PC-3 (cell line): ENCODE measurements around the gene PXK. TPM values are rescaled to one million over a fixed set of nuclear protein-coding genes. Genes with fewer than 3 reads are reported as not detected.

ENCODE experiments used
- ATAC-seq: fragments of 200-7000 bp; cut with Tn5 transposase; 2 replicates; pipeline ENCODE4 v1.9.1; 2020; ENCODE audit warnings: mild to moderate bottlenecking, moderate library complexity
- BruUV-seq: library from RNA; stranded (reverse); fragments of 400-500 nt; replicated peaks from 2 replicates; lab custom pipeline; 2021; lab: Mats Ljungman, UMichigan
- CTCF ChIA-PET: fragments of 300-600 bp; sonication (Branson Sonifier 250); formaldehyde crosslinking; loops from one replicate; lab custom pipeline; 2022; ENCODE audit warnings: antibody characterized with exemption; lab: Charles Lee
- POLR2A ChIA-PET: fragments of 300-600 bp; sonication (Branson Sonifier 250); formaldehyde crosslinking; loops from one replicate; lab custom pipeline; 2022; ENCODE audit warnings: antibody characterized with exemption; ENCODE audit not compliant: unreplicated experiment; lab: Charles Lee
- DNase-seq: peaks from one replicate; pipeline ENCODE4 v3.0.0-alpha.2; 2015
- H2AFZ ChIP-seq: fragments of 300-600 bp; sonication (generic); 2 replicates; pipeline ENCODE4 v1.6.0; 2016; ENCODE audit warnings: antibody characterized with exemption, low read length
- H3F3A ChIP-seq: fragments of 300-600 bp; sonication (generic); one replicate; pipeline ENCODE4 v1.6.0; 2017; ENCODE audit warnings: antibody characterized with exemption, low read length, control low read depth, mild to moderate bottlenecking; ENCODE audit not compliant: unreplicated experiment
- H3K27ac ChIP-seq: fragments of 300-600 bp; sonication (generic); 2 replicates; pipeline ENCODE4 v1.5.1; 2016; ENCODE audit warnings: mild to moderate bottlenecking, low read length
- H3K27me3 ChIP-seq: fragments of 300-600 bp; sonication (generic); 2 replicates; pipeline ENCODE4 v1.6.1; 2016; ENCODE audit warnings: low read length, mixed read lengths
- H3K36me3 ChIP-seq: fragments of 300-600 bp; sonication (generic); 2 replicates; pipeline ENCODE4 v1.6.1; 2016; ENCODE audit warnings: low read depth, mixed run types, low read length, mixed read lengths
- H3K4me1 ChIP-seq: fragments of 300-600 bp; sonication (generic); 2 replicates; pipeline ENCODE4 v1.5.1; 2016; ENCODE audit warnings: low read length; ENCODE audit not compliant: insufficient read depth
- H3K4me2 ChIP-seq: fragments of 300-600 bp; sonication (generic); 2 replicates; pipeline ENCODE4 v1.6.0; 2016; ENCODE audit warnings: low read length
- H3K4me3 ChIP-seq: fragments of 300-600 bp; sonication (generic); 2 replicates; pipeline ENCODE4 v1.5.1; 2016; ENCODE audit warnings: mild to moderate bottlenecking, low read length, mixed read lengths
- H3K79me2 ChIP-seq: fragments of 300-600 bp; sonication (generic); 2 replicates; pipeline ENCODE4 v1.6.1; 2017; ENCODE audit warnings: low read length, mixed read lengths
- H3K9ac ChIP-seq: fragments of 300-600 bp; sonication (generic); 2 replicates; pipeline ENCODE4 v1.6.0; 2016; ENCODE audit warnings: mild to moderate bottlenecking, low read length
- H3K9me2 ChIP-seq: fragments of 300-600 bp; sonication (generic); replicated peaks from 2 replicates; pipeline ENCODE4 v1.6.1; 2016; ENCODE audit warnings: mixed run types, low read length, mixed read lengths
- H3K9me3 ChIP-seq: fragments of 300-600 bp; sonication (generic); 2 replicates; pipeline ENCODE4 v1.6.1; 2016; ENCODE audit warnings: low read length, mixed read lengths
- H4K20me1 ChIP-seq: fragments of 300-600 bp; sonication (generic); 2 replicates; pipeline ENCODE4 v1.6.1; 2016; ENCODE audit warnings: low read length, mixed read lengths
- EZH2 ChIP-seq: fragments of 300-600 bp; sonication (generic); IDR thresholded peaks from one replicate; pipeline ENCODE4 v1.6.1; 2017; ENCODE audit warnings: antibody characterized with exemption, mild to moderate bottlenecking, low read length; ENCODE audit not compliant: unreplicated experiment
- EZH2phosphoT487 ChIP-seq: fragments of 300-600 bp; sonication (generic); IDR thresholded peaks from 2 replicates; pipeline ENCODE4 v1.6.1; 2018; ENCODE audit warnings: mild to moderate bottlenecking, antibody characterized with exemption, low read length, borderline replicate concordance
- intact Hi-C: fragments of 100-400 bp; cut with micrococcal nuclease; formaldehyde crosslinking; loops from 2 replicates; pipeline ENCODE4 v1.9.0; 2023
- total RNA-seq: library from RNA; depleted of rRNA; stranded (reverse); fragments of >200 nt; gene quantifications from 2 replicates; pipeline ENCODE4 v1.2.3, GENCODE V29; 2014
- TF ChIP-seq, protein P1 (sequence below): fragments of 300-600 bp; sonication (generic); conservative IDR thresholded peaks from 2 replicates; pipeline ENCODE4 v1.5.1; 2017; ENCODE audit warnings: antibody characterized with exemption, low read depth, mild to moderate bottlenecking, low read length

PXK gene
- total RNA-seq, 1 experiment from 2014 or later, result 14.5 TPM

DNA sequence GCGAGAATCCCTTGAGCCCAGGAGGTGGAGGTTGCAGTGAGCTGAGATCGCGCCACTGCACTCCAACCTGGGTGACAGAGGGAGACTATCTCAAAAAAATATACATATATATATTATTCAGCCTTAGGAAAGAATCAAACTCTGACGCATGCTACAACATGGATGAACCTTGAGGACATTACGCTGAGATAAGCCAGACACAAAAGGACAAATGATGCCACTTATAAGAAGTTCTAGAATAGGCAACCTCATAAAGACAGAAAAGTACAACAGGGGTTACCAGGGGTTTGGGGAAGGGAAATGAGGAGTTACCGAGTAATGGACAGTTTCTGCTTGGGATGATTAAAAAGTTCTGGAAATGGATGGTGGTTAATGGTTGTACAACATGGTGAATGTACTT lies 100.2 kb downstream of the PXK start:
- H3K4me2 ChIP-seq, result peak overlapping the region; percentile 100
- H3K27ac ChIP-seq, result no peak overlapping the region
- no peaks in the 10 kb centered on the region for H3K27me3 ChIP-seq
- no peak for DNase-seq
- peaks cover 25% of the 10 kb centered on the region for H3K79me2 ChIP-seq
- no TSS peak for BruUV-seq
- no peaks in the 10 kb centered on the region for H3K9me2 ChIP-seq
- CTCF ChIA-PET, result interaction anchor here (1.5 kb wide), 1 partner anchor 102 kb away, joined by 4 read pairs; no protein-coding TSS in a partner anchor
- no peaks in the 10 kb centered on the region for H3K9me3 ChIP-seq
- TF ChIP-seq EZH2phosphoT487 (no peak), EZH2 (no peak)
- TF ChIP-seq, protein P1, sequence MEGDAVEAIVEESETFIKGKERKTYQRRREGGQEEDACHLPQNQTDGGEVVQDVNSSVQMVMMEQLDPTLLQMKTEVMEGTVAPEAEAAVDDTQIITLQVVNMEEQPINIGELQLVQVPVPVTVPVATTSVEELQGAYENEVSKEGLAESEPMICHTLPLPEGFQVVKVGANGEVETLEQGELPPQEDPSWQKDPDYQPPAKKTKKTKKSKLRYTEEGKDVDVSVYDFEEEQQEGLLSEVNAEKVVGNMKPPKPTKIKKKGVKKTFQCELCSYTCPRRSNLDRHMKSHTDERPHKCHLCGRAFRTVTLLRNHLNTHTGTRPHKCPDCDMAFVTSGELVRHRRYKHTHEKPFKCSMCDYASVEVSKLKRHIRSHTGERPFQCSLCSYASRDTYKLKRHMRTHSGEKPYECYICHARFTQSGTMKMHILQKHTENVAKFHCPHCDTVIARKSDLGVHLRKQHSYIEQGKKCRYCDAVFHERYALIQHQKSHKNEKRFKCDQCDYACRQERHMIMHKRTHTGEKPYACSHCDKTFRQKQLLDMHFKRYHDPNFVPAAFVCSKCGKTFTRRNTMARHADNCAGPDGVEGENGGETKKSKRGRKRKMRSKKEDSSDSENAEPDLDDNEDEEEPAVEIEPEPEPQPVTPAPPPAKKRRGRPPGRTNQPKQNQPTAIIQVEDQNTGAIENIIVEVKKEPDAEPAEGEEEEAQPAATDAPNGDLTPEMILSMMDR, result no peak
- intact Hi-C loops, result loop anchor here (1.0 to 2.0 kb wide), 2 partner anchors 28 to 58 kb away; no protein-coding TSS in a partner anchor
- POLR2A ChIA-PET, result interaction anchor here (0.6 kb wide), 2 partner anchors 15 to 131 kb away, joined by 3 to 5 read pairs; no protein-coding TSS in a partner anchor
- peak overlapping the region; percentile 93 for H3K4me3 ChIP-seq
- H2AFZ ChIP-seq, result peak overlapping the region; percentile 79
- peak overlapping the region; percentile 87 for H3K9ac ChIP-seq
- ATAC-seq, result no peak
- H3K36me3 ChIP-seq, result peaks cover 41% of the 10 kb centered on the region
- H3K4me1 ChIP-seq, result peaks cover 20% of the 10 kb centered on the region
- no peaks in the 10 kb centered on the region; the same call in 1 of the 2 replicates for H4K20me1 ChIP-seq
- H3F3A ChIP-seq, result no peaks in the 10 kb centered on the region

- Histone ChIP-seq H3K9me2 (no peaks in the 10 kb centered on the region), H3K4me2 (peak within 1 kb of the TSS; percentile 100), H3K4me1 (peaks cover 20% of the 10 kb centered on the region), H3K9me3 (no peaks in the 10 kb centered on the region), H3K9ac (peak within 1 kb of the TSS; percentile 87), H3K27ac (peak within 1 kb of the TSS; percentile 60), H3K79me2 (peaks cover 25% of the 10 kb centered on the region), H3K4me3 (peak within 1 kb of the TSS; percentile 93), H3F3A (no peaks in the 10 kb centered on the region), H3K36me3 (peaks cover 34% of the 10 kb centered on the region), H2AFZ (peak within 1 kb of the TSS; percentile 79), H4K20me1 (no peaks in the 10 kb centered on the region; the same call in 1 of the 2 replicates), H3K27me3 (no peaks in the 10 kb centered on the region)
- intact Hi-C loops, result loop anchor here (1.0 to 2.0 kb wide), 3 partner anchors 29 to 58 kb away; no protein-coding TSS in a partner anchor
- BruUV-seq, result TSS peak; percentile 42
- ATAC-seq (peak; percentile 95), DNase-seq (peak; percentile 91)
- CTCF ChIA-PET, result interaction anchor here (1.5 kb wide), 1 partner anchor 101 kb away, joined by 4 read pairs; no protein-coding TSS in a partner anchor
- TF ChIP-seq EZH2phosphoT487 (no peak), EZH2 (no peak)
- TF ChIP-seq, protein P1, result 0 out of 2 replicates have a peak, but pooled peaks have one; percentile 12
- POLR2A ChIA-PET, result interaction anchor here (0.6 kb wide), 2 partner anchors 14 to 132 kb away, joined by 3 to 5 read pairs; no protein-coding TSS in a partner anchor
These were observed 100.9 kb downstream of the PXK start, which contains the start of gene PDHB for GRCh38 chr3:58433400-58434167. PDHB (minus strand) TSS chr3:58433832; CDS start chr3:58433809, 23 bp downstream.
